ENCODE measurements around the gene ZFAND3.

Gene ZFAND3

DNA sequence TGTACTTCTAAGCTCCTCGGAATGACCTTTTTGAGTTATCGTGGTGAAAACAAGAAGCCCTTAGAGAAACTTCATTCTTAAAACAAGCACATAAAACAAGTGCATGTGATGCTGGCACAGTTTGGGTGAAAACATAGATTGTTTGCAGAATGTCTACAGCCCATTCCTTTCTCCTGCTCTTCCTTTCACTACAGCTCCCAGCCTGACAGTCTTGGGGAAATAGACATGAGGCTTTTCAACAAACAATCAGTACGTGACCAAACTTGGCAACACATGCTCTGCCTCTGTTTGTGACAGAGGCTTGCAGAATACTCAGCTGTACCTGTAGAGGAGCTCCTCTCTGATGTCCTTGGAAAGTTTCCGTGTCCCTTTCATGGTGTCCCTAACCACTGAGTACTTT is 321.6 kb downstream of the ZFAND3 start:
- DNase-seq: no peak

DNA sequence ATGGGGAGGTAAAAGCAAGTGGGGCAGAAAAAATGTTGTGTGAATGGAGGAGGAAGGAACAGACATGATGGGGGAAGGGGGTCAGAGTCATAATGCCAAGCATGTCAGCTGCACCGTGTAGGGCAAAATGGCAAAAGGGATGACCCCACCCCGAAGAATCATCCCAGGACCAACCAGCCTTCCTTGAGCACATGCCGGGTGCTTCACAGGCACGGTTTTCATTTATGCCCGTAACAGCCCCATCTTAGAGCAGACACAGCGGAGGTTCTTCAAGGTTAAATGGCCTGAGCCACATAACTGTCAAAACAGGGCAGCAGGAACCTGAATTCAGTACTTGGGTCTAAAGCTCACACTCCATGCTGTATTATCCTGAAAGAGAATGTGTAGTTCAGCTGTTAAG is 322.2 kb downstream of the ZFAND3 start:
- no peak for DNase-seq

DNA sequence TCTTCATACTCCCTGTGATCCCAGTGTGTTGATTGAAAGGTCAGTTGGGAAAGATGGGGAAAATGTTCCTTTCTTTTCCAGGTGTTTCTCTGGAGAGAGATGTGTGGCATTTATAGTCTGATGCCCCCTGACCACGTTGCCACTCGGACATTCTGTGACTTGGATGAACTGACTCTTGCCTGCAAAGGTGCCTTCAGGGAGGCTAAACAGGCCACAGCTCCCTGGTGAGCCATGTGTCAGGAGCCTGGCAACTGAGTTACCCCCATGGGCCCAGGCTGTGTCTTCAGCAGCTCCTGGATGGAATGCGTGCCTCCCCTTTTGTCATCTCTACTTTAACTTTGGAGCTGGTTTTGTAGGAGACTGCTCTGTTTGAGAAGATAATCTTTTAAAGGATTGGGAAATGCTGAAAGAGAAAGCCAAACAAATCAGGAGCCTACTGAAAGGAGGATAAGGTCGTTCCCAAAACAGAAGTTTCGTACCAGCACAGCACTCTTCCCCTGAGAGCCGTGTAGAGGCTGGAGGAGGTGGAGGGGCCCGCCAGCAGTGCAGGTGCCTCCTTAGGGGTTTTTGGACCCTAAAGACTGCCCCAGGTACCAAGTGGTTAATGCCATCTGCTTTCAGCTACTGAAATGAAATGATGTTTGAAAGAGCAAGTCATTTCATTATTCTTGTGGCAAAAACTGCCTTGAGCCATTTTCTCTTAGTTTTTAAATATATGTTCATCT is 322.8 kb downstream of the ZFAND3 start:
- DNase-seq: no peak

DNA sequence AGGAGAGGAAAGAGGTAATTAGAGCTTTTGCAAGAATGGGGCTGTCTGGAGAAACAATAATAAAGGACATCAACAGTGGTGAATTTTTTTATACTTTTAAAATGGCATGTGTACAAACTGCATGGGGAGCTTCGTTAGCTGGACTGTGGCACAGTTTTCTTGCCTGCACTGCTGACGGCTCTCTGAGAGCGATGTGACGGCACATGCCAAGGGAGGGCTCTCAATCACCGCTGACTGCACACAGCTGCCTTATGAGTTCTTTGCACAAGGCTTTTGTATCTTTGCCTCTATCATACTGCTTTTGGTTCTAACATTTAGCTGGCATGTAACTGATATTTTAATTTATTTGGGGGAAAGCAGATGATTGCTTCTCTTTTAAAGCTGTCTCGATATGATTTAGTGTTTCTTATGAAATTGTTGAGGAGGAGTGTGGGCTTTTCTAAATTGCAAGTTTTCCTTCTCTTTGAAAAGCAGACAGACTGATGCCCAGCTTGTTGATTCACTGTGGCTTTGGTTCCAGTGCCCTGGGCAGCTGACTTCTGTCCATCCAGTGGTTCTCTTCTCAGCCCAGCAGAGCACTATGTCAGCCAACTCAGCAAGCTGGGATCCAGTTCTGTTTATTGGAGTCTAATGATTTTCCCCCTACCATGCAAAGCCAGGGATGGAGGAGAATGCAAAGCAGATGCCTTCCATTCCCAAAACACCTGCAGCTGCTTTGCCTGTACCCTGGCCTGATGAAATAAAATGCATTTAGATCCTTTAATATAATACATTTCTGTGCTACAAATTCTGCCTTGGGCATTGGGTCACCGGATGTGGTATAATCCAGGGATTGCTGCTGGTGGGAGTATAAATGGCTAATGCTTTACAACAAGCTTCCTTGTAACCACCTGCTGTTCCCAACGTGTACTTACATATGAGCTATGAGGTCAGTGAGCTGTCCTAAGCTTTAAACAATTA is 323.9 kb downstream of the ZFAND3 start:
- no peak for DNase-seq

DNA sequence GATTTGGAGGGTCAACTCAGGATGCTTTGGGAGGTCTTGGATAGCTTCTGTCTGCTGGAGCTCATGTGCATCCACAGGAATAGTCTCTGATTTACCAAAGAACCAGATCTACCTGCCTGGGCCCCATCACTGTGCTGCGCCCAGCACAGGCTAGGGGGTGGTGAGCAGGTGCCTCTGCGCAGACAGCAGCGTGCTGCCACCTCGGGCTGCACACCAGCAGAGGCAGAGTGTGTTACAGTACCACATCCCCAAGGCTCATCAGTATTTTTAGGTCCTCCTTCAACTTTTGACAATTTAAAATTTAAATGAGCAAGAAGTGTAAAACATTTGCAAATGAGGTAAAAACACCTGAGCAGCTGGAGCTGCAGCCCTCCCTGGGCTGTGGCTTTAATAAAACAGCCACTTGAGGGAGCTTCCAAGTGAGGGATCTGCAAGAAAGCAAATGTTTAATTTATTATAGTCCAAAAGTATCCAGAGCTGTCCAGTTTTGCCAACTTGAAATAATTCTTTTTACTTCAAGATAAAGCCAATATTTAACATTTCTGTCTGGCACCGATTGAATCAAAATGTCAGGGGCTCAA is 324.9 kb downstream of the ZFAND3 start:
- no peak for DNase-seq

DNA sequence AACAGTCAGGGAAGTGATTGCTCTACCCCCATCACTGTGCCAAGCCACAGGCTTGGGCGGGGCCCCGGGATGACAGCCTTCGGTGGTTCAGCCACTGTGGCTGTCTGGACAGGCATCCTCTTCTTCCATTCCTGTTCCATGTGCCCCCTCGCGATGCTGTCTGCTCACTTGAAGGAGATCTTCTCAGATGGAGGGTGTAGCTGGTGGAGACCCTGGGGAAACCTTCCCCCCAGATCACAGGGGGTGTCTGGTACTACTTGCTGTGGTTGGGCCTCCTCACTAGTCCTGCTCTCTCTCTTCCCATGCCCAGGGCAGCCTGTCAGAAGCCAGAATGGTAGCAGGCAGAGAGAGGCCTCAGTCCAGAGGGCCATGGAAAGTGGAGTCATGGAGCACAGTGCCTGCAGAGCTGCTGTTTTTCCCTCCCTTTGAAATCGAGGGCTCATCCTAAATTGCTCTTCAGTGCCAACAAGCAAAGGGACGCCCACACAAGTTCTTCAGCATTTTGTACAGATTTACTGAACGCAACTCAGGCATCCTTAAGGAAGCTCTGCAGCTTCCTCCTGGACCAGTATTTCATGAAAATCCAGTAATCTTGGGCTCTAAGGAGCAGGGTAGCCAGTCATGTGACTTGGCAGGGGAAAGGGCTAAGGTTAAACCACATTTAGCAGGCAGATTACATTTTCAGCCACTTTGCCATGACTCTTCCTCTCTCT is 326.6 kb downstream of the ZFAND3 start:
- no peak for DNase-seq

DNA sequence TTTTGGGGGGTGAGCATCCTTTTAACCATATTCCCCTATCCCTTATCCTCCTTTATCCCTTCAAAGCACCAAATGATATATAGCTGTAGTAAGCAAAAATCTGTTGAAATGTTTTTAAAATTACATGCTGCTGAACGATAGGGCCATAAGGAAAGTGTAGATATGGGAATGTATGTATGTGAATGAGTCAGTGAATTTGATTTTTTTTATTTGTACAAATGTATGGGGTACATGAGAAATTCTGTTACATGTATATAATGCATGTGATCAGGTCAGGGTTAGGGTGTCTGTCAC is 327.2 kb downstream of the ZFAND3 start:
- no peak for DNase-seq

DNA sequence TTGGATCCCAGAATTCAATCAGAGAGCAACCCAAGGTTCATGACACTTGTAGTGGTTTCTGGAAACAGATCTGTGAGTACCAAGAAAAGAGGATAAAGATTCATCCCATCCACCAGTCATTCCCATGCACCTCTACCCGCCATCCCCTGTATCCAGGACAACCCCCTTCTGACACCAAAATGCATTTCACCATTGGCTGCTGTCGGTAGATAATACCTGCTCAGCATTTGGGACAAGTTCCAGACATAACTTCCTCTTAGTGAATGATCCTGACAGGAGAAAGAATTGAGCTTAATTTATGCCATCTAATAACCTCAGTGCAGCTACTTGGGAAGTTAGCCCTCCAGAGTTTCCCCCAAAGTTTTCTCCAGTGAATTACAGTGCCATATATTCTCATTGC is 329.1 kb downstream of the ZFAND3 start:
- DNase-seq: no peak

DNA sequence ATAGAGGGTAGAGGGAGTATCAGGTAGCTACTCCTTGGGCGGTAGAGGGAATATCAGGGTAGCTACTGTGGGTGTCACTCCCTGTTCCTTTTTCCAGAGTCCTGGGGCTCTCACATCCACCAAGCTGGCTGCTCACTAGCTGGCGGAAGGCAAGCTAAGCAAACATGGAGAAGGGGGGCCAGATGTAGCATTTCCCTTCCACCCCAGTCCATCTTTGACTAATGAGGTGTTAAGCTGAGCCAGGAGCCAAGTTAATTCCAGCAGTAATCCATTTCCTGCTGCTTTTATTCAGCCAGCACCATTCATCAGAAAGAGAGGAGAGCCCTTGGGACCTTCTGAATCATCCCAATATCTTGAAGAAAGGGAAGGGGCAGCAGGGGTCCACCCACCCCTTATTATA is 330.0 kb downstream of the ZFAND3 start:
- no peak for DNase-seq

DNA sequence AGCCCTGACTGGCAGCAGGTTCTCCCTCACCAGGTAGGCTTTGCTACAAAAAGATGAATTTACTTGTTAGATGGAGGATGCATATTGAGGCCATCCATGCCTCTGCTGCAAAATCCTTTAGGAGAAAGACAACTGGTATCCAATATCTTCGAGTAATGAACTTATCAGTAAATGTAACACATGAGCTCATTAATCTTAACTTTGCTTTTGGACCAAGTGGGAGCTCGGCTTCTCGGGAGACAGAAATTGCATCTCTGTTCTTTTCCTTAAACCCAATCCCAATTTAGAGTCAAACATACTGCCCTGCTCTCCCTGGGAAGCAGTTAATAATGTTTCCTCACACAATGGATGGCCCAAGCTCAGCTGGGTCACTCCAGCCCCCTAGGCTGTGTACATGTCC is 330.5 kb downstream of the ZFAND3 start:
- no peak for DNase-seq

DNA sequence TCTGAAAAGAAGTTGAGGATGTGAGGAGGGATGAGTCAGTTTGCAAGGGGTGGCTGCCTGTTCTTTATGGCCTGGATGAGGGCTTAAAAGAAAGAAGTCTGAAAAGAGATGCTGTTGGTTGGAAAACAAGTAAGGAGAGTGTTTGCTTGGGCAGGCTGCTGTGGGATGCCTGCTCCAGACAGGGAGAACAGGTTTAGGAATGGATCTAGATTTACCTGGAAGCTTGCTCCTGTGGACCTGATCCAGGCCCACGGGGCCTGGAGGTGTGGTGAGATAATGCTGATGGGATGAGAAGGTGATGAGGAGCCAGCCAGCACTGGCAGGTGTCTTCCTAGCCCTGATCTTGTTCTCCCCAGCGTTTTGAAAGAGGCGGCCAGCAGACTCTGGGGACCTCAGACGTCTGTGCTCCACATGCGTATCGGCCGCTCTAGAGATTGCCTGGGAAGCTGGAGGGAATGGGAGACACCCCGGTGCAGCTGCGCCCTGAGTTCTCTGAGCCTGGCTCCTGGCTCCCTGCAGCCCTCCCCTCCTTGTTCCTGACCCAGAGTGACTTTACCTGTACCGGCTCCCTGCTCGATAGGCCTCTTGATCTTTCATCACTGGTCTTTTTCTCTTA is 331.3 kb downstream of the ZFAND3 start:
- DNase-seq: no peak

DNA sequence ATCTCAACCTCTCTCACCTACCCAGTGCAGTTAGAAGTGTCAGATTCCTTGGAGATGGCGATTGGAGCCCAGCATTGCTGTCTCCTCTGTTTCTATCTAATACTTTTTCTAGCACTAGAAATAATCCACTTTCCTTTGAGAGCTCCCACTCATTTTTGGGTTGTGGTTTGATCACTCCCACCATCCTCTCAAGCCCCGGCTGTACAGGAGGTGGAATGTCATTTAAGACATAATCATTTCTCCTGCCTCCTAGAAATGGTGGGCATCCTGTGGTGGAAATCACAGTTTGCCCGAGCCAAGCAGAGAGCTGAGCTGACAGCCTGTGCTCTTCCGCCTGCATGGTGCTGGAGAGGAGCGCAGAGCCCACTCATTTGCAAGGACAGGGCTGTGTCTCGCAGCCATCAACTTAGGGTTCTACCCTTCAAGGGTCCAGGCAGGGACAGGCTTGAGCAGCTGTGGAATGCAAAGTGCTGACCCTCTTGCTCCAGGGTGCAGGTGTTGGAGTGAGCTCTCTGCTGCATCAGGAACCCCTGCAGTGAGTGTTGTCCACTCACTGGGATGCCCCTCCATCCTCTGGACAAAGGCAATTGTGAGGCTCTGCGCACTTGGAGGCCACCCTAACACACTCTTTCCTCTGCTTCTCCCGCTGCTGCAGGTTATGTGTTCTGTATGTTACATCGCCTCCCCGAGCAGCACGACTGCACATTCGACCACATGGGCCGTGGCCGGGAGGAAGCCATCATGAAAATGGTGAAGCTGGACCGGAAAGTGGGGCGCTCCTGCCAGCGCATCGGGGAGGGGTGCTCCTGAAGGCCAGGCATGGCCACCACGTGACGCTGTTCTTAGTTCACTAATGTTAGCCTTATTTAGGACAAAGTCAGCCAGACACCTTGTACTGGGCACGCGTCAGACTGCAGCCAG is 332.3 kb downstream of the ZFAND3 start:
- no peak for DNase-seq

DNA sequence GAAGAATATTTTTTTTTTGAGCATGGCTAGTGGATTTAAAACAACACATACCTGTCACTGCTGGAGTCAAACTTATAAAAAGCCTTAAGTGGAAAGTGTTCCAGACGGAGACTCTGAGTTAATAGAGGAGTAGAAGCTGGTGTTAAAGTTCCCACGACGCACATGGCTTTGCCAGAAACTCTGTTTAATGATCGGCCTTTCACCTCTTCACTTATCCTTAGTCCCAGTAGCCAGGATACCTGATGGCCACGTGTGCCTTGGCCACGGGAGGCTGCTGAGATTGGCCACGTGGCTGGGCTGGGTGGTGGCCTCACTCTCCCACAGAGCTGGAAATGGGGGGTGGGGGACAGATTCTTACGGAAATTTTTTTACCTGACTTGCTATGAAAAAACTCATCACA is 333.1 kb downstream of the ZFAND3 start:
- no peak for DNase-seq

DNA sequence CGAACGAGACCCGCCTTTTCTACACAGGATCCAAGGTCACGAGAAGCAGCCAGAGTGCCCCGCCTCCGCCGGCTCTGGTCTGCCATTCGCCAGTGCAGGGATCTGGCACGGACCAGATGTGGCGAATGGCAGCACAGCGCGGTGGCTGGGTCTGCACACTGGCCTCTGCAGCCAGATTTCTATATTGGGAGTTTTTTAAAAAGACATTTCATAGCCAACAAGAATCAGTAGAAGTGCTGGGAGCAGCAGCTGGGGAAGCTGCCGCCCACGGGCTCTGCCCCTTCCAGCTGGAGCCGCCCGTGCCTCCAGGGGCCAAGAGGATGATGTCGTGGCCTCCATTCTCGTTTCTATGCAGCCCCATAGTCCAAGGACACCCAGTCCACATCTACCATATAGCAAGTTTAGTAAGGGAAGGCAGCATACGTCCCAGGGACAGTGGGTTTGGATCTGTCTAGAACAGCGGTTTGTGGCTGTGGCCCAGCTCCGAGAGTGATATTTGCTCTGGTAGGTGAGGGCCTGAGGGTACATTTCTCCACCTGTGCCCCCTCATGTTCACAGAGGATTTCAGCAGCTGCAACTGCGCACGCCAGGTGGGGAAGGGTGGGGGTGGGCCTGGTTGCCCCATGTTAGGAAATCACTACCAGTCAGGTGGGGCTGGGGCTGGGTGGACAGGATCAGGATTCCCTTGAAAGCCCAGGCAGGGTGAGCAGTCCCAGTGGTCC is 333.7 kb downstream of the ZFAND3 start:
- DNase-seq: no peak

DNA sequence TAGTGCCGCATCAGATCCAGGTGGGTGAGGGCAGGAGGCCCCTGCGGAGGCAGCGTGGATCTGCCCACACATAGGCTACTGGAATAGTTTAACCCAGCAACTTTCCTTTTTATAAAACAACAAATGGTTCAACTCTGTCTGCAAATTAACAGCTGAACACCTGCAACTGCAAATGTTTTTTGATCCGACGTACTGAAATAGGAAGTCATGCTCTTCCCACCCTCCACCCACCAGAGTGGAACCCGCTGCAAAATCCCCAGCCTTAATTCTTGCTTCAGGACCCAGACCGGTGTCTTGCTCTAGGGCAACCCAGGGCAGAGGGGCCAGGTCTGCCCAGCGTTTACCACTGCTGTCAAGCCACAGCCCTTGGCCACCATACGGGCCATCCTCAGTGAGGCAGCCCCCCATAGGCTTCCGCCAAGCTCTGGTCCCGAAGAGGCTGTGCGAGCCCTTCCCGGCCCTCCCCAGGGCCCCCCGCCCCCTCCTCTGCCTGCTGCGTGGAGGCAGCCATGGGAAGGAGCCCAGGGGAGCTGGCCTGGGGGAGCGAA is 334.3 kb downstream of the ZFAND3 start:
- DNase-seq: no peak

DNA sequence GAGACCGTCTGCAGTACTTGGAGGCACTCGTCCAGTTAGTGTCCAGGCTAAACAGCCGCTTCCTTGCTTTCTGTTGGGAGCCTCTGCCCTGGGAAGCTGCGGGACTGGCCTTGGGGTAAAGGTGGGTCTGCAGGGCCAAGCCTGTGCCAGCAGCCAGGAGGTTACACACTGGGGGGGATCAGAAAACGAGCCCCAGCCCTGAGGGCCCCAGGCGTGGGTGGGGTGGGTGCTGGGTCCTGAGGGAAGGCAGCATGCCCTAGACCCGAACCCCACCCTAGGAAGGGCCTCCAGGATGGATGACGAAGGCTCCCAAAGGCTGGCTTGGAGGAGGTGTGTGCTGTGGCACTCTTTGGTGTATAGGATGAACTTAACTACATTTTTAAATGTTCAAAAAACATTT is 335.2 kb downstream of the ZFAND3 start:
- DNase-seq: no peak

DNA sequence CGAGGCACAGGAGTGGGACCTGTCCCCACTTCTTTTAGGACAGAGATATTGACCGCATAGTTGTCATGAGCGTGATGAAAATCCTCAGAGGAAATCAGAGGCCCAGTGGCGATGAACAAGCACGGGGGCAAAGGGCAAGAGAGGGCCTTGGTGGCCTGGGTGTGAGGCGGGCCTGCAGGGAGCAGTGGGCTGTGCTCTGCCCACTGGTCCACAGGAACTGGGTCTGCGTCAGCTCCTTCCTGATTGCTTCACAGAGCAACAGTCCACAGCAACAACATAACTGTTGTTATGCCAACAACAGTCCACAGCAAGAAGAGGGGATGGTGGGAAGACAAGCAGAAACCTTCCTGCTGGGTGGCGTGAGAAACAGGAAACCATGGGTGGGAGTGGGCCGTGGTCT is 335.6 kb downstream of the ZFAND3 start:
- no peak for DNase-seq

DNA sequence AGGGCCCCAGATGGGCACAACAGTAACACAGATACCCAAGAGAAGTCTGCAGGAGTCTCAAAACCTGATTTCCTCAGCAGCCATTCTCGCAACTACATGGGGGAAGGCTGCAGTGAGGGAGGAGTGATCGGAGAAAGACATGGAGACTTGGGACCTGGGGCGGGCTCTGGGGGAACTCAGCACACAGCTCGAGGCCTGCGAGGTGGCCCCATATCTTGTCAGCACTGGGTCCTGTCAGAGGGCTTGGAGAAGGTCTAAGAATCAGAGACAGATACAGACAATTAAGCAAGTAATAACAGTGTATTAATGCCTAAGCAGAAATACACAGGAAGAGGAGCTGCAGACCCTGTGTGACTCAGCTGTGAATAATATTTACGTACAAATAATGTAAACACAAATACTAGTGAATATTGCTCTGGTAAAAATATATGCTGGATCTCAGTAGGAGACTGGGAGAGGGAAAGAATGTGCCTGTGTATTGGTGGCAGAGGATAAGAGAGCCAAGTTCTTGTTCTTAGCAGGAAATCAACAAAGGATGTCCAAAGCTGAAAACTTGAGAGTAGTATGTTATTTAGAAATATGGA is 336.2 kb downstream of the ZFAND3 start:
- DNase-seq: no peak

DNA sequence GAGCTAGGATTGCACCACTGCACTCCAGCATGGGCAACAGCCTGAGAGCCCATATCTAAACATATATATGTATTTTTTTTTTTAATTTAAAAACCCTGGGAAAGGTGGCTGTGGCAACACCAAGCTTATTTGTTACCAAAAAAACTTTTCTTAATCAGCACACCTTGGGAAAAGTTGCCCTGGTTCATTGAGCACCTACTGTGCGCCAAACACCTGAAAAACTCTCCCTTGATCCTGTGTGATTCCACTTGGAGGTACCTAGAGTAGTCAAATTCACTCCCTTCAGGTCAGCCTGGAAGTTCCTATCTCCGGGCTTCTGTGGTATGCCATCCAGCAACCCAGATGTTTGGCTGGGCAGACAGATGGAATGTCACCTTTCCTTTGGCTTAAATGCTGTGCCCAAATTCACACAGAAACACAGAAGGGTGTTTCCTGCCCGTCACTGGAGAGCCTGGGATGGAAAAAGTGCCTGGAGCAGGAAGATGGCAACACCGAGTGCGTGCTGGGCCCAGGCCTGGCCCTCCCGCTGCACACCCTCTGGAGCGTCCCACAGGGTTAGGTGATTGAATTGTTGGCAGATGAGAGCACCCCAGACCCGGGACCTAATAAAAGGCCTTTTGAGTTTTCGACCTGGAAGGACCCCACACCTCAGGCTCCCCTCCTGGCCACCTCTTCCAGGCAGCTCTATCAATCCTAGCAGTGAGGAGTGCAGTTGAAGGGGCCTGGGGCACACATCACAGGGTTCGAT is 337.5 kb downstream of the ZFAND3 start:
- no peak for DNase-seq

DNA sequence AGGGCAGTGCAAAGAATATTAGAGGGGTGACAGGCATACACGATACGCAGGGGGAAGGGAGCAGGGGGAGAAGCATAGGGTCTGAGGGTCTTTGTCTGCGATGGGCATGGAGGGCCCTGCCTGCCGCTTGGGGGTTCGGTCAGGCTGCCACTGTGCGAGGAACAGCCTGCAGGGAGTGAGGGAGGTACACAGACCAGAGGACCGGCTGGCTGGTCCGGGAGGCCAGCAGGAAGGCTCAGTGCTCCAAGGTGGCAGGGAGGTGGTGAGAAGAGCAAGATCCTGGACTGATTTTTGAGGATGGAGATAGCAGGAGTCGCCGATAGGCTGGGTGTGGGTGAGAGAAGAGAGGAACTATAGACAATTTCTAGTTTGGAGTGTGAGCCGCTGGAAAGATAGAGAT is 338.4 kb downstream of the ZFAND3 start:
- no peak for DNase-seq
